Keratinocyte (primary cell): ENCODE data around the gene MYL4.

Experiments used
- EZH2 ChIP-seq: IDR thresholded peaks from one replicate; pipeline ENCODE4 v1.6.1; 2012; ENCODE audit warnings: inconsistent platforms, mild to moderate bottlenecking, low read length, moderate library complexity
- TF ChIP-seq, protein P1 (sequence below), 3 experiments: IDR thresholded peaks in 1 of 3; conservative IDR thresholded peaks in 1 of 3; optimal IDR thresholded peaks in 1 of 3; 2 replicates in 2 of 3; 3 replicates in 1 of 3; pipeline versions ENCODE3 to v1.5.1; 2011; ENCODE audit warnings: low read length in 3 of 3, mild to moderate bottlenecking in 3 of 3, moderate library complexity in 2 of 3, control low read depth in 1 of 3, inconsistent platforms in 1 of 3; ENCODE audit not compliant: insufficient read depth in 2 of 3; ENCODE audit errors: extremely low read depth in 1 of 3

DNA sequence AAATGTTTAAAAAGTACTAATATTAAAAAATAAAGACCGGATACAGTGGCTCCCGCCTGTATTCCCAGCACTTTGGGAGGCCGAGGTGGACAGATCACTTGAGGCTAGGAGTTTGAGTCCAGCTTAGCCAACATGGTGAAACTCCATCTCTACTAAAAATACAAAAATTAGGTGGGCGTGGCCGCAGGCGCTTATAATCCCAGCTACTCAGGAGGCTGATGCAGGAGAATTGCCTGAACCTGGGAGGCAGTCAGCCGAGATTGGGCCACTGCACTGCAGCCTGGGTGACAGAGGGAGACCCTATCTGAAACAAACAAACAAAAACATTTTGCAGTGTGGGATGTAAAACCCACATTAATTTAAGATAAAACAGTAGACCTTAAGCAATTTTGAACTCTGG lies 31.9 kb upstream of the MYL4 start:
- TF ChIP-seq, protein P1, sequence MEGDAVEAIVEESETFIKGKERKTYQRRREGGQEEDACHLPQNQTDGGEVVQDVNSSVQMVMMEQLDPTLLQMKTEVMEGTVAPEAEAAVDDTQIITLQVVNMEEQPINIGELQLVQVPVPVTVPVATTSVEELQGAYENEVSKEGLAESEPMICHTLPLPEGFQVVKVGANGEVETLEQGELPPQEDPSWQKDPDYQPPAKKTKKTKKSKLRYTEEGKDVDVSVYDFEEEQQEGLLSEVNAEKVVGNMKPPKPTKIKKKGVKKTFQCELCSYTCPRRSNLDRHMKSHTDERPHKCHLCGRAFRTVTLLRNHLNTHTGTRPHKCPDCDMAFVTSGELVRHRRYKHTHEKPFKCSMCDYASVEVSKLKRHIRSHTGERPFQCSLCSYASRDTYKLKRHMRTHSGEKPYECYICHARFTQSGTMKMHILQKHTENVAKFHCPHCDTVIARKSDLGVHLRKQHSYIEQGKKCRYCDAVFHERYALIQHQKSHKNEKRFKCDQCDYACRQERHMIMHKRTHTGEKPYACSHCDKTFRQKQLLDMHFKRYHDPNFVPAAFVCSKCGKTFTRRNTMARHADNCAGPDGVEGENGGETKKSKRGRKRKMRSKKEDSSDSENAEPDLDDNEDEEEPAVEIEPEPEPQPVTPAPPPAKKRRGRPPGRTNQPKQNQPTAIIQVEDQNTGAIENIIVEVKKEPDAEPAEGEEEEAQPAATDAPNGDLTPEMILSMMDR (optimal IDR thresholded peaks at IDR 0.05 in 1 of 3, IDR thresholded peaks at IDR 0.05 in 1 of 3, conservative IDR thresholded peaks at IDR 0.05 in 1 of 3; ENCODE audit: extremely low read depth in 1 of 3, insufficient read depth in 2 of 3, low read length in 3 of 3), result no peak
- TF ChIP-seq EZH2, result no peak
